Stimulated activated CD8-positive, alpha-beta memory T cell treated with anti-CD3 and anti-CD28 coated beads, Interleukin-7, amount 100 ng/mL, for 4 hours (primary cell): ENCODE measurements around the gene CHRNA9.
"Not testable (repeated sequence)": the region's sequence is repeated elsewhere in the genome, so short reads cannot be mapped to it uniquely, and the experiment has no call there.

Experiments used
- DNase-seq, 2 donors: peaks; one replicate each; pipeline ENCODE4 v3.0.0-alpha.2; 2020; ENCODE audit warnings: low read depth in 2 of 2

Gene CHRNA9, protein sequence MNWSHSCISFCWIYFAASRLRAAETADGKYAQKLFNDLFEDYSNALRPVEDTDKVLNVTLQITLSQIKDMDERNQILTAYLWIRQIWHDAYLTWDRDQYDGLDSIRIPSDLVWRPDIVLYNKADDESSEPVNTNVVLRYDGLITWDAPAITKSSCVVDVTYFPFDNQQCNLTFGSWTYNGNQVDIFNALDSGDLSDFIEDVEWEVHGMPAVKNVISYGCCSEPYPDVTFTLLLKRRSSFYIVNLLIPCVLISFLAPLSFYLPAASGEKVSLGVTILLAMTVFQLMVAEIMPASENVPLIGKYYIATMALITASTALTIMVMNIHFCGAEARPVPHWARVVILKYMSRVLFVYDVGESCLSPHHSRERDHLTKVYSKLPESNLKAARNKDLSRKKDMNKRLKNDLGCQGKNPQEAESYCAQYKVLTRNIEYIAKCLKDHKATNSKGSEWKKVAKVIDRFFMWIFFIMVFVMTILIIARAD

DNA sequence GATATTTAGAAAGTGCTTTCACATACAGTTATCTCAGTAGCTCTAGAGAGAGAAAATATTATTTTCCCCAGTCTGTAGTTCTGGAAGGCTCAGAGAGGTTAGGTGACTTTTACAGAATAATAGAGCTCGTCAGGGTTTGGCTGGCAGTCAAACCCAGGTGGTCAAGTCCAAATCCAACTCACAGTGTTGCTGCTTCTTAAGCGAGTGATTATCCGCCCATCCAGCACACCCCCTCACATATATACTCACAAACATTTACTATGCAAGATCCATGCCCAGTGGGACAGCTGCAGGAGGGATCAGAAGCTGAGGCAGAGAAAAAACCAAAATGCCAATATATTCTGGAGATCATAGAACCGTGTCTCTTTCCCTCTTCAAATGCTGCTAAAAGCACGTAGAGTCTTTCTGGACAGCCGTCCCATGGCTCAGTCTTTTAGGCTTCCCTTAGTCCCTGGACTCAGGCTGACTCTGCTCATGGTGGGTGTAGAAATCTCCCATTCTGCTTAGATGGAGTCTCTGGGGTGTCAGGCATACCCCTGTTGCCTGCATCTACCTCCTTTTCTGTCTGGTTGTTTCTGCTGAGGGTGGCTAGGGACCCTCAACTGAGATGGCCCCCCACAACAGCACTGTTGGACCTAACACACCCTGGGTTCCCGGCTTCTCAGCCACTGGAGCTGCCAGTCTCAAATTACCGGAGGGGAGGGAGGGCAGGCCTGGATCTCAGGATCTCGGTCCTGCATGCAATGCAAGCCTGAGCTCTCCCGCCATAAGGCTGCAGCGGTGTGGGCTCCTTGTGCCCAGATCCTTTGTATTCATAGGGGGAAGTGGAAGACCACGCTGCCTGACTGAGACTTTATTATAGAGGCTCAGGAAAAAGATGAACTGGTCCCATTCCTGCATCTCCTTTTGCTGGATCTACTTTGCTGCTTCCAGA is at the start of gene CHRNA9:
TSS of gene CHRNA9 (plus strand) at position 743 of the 934 bp plus-strand sequence. CDS start at position 878, 135 bp downstream.
- no peak for DNase-seq

DNA sequence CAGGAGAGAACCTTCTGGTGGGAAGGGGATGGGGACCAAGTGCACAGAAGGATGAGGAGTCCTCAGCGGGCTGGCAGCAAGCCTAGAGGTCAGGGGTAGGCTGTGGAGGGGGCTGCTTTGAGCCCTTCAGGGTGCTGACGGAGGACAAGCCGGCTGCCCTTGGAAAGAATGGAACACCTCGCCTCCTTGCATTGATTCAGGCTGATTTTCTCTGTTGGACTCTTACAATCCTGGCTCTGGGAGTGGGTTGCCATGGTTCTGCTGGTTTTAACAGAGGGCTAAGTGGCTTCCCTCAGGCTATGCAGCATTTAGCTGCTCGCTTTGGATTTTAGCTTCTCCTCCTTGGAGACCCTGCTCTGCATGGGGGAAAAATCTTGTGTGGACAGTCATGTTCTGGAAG is 49.4 kb upstream of the CHRNA9 start:
- DNase-seq: no peak

DNA sequence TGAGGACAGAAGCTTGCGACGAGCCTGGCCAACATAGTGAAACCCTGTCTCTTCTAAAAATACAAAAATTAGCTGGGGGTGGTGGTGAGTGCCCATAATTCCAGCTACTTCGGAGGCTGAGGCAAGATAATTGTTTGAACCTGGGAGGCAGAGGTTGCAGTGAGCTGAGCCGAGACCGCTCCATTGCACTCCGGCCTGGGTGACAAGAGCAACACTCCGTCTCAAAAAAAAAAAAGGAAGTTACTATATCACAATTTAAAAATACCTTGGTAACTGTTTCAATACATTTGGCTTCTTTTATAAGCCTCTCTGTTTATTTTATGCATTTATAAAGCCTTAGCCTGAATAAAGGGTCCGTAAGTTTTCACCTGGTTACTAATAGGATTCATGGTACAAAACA is 46.6 kb upstream of the CHRNA9 start:
- no peak for DNase-seq

DNA sequence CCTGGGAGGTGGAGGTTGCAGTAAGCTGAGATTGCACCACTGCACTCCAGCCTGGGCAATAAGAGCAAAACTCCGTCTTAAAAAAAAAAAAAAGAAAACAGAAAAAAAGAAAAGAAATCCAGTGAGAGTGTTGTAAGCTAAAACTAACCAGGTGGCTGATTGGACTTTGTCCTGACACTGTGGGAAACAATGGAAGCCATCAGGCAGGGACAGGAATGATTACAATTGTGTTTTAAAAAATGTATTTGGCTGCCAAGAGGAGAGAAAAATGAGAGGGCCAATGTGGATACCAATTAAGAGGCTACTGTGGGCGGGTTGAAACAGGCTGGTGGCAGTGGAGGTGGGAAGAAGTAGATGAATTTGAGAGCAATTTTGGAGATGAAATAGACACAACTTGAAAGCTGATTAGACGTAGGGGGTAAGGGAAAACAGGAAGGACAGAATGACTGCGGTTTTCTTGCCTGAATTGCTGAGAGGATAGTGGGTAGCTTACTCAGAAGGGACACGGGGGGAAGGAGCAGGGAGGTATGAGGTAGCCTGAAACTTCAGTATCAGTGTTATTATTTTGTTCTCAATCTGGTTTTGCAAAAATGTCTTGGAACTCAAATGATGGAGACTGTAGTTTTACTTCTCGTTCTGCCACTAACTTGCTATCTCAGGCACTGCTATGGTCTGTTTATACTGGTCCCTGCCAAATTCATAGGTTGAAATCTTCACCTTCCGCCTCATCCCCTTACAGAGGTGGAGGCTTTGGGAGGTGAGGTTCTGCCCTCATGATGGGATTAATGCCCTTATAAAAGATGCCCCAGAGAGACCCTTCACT is 45.6 kb upstream of the CHRNA9 start:
- DNase-seq: no peak

DNA sequence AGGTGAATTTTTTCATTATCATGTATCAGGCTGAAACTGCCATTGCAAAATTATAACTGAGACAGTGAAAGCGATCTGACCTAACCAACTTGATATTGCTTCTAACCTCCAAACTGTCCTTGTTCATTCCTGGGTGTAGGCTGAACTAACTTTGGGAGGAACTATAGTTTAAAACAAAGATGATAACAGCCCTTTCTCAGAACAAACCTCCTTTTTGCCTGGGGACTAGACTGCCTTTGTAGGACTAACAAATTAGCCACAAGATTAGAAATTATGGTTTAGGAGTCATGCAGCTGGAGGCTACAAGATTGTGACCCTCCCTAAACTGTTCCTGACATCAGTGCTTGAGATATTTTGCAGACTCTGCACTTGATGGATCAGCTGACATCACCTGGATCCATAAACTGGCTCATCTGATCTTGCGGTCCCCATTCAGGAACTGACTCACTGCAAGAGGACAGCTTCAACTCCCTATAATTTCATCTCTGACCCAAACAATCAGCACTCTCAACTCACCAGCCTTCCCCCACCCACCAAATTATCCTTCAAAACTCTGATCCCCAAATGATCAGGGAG is 44.4 kb upstream of the CHRNA9 start:
- DNase-seq: not testable (repeated sequence)

DNA sequence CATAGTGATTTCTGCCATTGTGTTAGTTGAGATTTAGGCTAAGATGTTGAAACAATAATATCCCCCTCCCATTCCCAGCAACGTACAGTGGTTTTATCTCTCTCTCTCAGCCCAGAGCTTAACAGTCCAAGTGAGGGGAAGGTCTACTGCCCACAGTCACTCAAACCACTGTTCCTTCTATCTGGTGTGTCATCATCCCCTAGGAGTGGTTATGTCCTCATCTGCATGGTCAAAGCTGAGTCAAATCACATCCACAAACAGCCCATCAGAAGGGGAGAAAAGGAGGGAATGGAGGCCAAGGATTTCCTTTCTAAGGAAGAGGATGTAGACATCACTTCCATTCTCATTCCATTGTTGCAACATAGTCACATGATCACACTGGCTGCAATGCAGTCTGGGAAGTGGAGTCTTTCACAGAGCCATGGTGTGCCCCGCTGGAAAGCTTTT is 42.8 kb upstream of the CHRNA9 start:
- no peak for DNase-seq

DNA sequence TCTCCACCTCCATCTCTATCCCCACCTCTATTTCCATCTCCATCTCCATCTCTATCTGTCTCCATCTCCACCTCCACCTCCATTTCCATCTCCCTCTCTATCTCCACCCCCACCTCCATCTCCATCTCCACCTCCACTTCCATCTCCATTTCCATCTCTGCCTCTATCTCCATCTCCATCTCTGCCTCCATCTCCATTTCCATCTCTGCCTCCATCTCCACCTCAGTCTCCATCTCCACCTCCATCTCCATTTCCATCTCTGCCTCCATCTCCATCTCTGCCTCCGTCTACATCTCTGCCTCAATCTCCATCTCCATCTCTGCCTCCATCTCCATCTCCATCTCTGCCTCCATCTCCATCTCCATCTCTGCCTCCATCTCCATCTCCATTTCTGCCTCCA is 40.8 kb upstream of the CHRNA9 start:
- DNase-seq: no peak

DNA sequence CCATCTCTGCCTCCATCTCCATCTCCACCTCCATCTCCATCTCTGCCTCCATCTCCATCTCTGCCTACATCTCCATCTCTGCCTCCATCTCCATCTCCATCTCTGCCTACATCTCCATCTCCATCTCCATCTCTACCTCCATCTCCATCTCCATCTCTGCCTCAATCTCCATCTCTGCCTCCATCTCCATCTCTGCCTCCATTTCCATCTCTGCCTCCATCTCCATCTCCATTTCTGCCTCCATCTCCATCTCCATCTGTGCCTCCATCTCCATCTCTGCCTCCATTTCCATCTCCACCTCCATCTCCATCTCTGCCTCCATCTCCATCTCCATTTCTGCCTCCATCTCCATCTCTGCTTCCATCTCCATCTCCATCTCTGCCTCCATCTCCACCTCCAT is 40.1 kb upstream of the CHRNA9 start:
- DNase-seq: not testable (repeated sequence)

DNA sequence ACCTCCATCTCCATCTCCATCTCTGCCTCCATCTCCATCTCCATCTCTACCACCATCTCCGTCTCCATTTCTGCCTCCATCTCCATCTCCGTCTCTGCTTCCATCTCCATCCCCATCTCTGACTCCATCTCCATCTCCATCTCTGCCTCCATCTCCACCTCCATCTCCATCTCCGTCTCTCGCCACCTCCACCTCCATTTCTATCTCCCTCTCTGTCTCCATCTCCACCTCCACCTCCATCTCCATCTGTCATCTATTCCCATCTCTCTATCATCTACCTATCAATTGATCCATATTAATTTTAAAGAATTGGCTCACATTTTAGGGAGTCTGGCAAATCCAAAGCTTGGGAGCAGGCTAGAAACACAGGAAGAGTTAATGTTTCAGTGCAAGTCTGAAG is 39.6 kb upstream of the CHRNA9 start:
- DNase-seq: no peak

DNA sequence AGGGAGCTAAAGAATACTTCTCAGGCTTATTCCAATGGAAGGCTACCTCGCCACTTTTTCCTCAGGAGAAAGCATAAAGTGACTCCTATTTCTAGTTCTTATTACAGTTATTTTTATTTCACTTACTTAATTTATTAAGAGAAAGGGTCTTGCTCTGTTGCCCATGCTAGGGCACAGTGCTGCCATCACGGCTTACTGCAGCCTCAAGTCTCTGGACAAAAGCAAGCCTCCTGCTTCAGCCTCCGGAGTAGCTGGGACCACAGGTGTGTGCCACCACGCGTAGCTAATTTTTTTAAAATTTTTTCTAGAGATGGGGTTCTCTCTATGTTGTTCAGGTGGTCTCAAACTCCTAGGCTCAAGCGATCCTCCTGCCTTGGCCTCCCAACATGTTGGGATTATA is 36.0 kb upstream of the CHRNA9 start:
- no peak for DNase-seq

DNA sequence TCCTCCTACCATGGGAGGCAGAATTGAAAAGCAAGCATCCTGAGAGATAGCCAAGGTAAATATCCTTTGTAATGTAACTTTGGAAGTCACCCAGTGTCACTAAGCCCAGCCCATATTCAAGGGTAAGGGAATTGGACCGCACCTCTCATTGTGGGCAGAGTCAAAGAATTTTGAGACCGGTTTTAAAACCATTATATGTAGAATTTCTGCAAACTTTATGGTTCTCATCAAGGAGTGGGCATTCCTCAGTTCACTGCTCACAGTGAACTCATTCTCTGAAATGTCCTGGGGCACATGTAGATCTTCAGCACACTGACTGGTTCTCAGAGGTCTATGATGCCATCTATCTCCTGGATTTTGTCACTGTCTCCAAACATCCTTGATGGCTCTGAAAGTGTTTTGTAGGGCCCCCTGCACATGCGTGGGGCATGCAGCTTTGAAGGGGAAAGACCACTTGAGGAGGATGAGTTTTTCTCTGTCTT is 35.3 kb upstream of the CHRNA9 start:
- no peak for DNase-seq

DNA sequence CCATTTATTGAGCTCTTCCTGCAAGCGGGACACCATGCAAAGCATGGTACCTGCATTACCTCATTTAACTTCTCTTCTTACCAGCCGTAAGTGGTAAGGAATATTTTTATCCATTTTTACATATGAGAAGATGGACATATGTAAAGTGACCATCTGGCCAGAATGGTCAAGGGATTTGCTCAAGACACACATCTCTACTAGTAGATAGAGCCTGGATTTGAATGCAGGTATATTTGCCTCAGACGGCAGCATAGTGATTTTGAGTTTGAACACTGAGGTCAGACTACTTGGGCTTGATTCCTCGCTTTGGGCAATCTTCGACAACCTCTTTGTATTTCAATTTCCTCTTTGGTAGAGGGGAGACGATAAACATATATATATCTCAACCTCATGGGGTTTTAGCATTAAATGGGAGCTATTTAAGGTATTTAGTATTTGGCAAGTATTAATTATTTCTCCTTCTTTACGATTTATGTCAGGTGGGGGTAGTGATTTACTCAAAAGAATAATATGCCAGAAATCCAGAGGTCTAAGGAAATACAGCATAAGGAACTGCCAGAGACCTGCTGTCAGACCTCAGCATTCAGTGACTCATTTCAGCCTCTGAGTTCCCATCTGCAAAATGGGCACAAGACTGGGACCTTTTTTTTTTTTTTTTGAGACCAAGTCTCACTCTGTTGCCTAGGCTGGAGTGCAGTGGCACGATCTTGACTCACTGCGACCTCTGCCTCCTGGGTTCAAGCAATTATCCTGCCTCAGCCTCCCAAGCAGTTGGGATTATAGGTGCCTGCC is 34.6 kb upstream of the CHRNA9 start:
- no peak for DNase-seq

DNA sequence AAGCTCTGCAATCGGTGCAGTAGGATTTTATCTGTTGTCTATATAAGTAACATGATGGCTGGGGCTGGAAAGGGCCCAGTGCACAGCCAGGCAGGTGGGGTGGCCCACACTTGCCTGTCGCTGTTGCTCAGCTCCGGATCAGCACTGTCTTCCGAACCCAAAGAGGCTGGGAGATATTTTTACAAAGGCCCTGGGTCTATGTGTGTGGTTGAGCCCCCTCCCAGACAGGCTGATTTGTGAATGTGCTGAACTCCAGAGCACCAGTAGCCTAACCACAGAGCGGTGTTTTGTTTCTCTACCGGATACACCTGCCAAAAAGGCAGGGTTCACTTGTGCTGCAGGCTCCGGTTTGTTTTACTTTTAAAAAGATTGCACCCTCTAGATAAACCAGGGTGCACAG is 33.5 kb upstream of the CHRNA9 start:
- no peak for DNase-seq

DNA sequence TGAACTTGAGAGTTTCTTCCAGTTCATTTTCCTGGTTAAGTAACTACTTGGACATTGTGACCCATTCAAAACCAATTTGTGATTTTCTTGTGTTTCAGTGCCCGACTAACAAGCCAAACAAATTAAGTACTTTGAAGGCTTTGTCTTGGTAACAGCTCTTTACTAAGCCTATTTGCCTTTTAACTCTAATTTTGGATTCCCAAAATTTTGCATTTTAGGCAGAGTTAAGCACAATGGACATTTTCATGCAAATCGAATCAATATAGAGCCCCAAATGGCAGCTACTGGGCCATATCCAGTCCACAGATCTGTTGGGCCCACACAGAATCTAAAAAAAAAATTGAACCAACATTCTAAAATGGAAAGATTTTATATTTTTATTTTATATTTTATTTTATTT is 31.4 kb upstream of the CHRNA9 start:
- DNase-seq: no peak

DNA sequence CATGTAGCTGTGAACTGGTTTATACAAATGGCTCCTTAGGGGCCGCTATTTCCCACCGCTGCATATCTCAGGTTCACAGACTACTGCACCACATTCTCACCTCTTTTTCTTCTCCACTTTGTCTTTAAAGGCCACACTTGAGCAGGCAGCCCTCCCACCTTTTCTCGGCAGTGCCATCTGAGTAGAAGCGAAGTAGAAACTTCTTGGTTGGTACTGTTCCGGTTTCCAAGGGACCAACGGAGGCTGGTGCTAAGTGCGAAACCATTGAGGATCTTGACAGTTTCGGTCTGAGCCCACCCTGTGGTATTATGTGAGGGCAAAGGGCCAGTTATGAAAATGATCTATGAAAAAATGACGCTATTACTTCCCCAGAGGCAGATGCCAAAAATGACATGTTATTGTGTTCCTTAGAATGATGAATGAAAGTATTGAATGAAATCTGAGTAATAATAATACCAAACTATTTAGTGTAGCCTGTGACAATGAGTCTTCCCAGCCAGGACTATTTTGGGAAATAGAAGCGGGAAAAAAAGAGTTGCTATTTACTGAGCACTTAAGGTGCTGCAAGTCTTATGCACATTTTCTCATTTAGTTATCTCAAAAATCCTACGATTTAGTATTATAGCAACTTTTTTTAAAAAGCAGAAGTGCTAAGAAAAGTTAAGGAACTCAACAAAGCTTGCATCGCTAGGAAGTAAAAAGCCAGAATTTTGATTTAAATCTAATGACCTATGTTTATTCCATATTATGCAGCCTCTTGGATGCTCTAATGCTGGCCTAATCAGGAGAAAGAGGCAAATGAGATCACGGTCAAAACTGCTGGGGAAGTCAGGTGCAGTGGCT is 29.6 kb upstream of the CHRNA9 start:
- DNase-seq: peak in 1 of 2 donors; percentile 35

DNA sequence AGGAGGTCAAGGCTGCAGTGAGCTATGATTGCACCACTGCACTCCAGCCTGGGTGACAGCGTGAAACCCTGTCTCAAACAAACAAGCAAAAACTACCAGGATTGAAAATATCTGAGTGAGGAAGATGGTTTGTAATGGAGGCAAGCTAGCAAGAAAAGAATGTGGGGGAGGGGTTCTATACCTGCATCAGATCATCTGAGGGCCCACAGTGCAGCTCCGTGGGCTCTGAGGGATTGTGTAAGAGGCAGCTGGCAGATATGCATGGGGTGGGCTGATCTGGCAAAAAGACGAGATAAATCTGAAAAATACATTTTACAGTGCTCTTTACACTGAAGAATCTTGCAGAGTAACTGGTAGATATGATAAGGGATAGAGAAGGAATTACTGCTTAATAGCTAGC is 28.9 kb upstream of the CHRNA9 start:
- DNase-seq: no peak

DNA sequence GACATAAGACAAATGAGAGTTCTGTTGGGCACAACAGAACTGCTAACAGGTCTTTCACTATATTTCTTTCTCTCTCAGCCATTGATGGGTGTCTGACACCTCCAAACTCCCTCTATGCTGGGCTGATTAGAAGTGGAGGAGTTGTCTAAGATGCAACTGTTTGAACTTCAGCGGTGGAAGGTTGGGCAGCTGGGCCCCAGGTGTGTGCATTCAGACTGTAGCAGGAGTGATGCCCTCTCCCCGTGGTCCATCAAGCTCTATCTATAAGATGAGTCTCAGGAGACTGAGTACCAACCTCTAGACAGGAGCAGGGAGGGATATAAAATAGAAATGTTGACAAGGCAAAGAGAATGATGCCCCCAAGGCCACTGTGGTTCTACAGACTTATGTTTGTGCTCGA is 28.2 kb upstream of the CHRNA9 start:
- no peak for DNase-seq

DNA sequence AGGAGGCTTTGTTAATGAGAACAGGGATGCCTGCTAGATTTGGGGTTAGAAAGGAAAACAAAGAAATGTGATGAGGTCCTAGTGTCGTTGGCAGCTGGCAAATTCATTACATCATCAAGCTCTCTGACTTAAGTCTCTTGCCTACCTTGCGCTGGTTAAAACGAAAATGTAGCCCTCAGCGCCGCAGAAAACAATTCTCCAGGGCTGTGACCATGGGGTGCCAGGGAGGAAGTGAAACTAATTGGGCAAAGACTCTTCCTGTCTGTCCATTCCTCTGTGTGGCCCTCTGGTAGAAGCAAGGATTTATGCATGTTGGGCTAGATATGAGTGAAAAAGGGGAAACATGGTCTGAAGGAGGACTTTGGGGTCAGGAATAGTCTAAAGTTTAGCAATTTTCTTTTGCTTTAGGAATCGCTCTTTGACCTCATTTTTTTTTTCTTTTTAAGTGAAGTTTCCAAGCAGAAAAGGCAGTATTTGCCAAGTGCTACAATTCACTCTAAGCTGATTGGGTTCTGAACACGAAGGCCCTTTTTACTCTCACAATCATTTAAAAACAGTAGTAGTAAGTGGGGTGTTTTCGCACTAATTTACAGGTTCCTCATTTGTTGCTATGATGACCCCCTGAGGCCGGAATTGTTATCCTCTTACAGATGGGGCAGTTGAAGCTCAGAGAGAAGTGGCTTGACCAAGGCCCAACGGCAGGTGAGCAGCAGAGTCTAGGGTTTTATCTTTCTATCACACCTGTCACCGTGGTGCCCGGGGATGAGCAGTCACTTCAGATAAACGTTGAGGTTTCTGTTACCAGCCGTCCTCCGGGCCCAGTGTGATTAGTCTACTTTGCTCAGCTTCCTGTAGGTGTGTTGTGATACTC is 27.3 kb upstream of the CHRNA9 start:
- DNase-seq: peak; percentile 62 to 63
